Activated CD8-positive, alpha-beta memory T cell treated with anti-CD3 and anti-CD28 coated beads, Interleukin-2, amount 10 ng/mL, durations not matched to agents 7 days and 5 days (primary cell): ENCODE measurements around the gene GLIS2. TPM values are rescaled to one million over a fixed set of nuclear protein-coding genes. Genes with fewer than 3 reads are reported as not detected.

Experiments
- ATAC-seq: fragments of 150-1000 bp; cut with Tn5 transposase; one replicate; pipeline ENCODE4 v1.10.0; 2021; ENCODE audit warnings: moderate library complexity
- CTCF ChIA-PET: fragments of 350-600 bp; sonication (Branson Sonifier 250); formaldehyde crosslinking; loops from one replicate; lab custom pipeline; 2021; ENCODE audit warnings: antibody characterized with exemption; lab: Charles Lee
- DNase-seq: peaks from one replicate; pipeline ENCODE4 v3.0.0-alpha.2; 2020
- H3K27ac Mint-ChIP-seq: one replicate; pipeline ENCODE4 v1.8.0; 2021; ENCODE audit warnings: mild to moderate bottlenecking, mixed read lengths
- H3K27me3 Mint-ChIP-seq: one replicate; pipeline ENCODE4 v1.8.0; 2021; ENCODE audit warnings: mixed read lengths
- H3K36me3 Mint-ChIP-seq: one replicate; pipeline ENCODE4 v1.8.0; 2021; ENCODE audit warnings: mild to moderate bottlenecking, mixed read lengths
- H3K4me1 Mint-ChIP-seq: one replicate; pipeline ENCODE4 v1.8.0; 2021; ENCODE audit warnings: mixed read lengths
- H3K4me3 Mint-ChIP-seq: one replicate; pipeline ENCODE4 v1.8.0; 2021; ENCODE audit warnings: mild to moderate bottlenecking, moderate library complexity, mixed read lengths
- H3K9me3 Mint-ChIP-seq: one replicate; pipeline ENCODE4 v1.8.0; 2022; ENCODE audit warnings: low read depth, mixed read lengths
- total RNA-seq, 2 experiments: library from RNA; stranded (reverse); gene quantifications; one replicate each; pipeline ENCODE4 v1.2.3, GENCODE V29; 2021

GLIS2 gene
- total RNA-seq, 2 experiments from 2014 or later: 0.55 to 0.63 TPM

GRCh38 chr16:4384509-4384942 is 68.7 kb downstream of the GLIS2 start:
- CTCF ChIA-PET: no interaction called here

GRCh38 chr16:4385066-4385788 is 69.4 kb downstream of the GLIS2 start:
- Mint-ChIP-seq H3K4me1 (no peaks in the 10 kb centered on the region), H3K27ac (no peak overlapping the region), H3K9me3 (no peaks in the 10 kb centered on the region), H3K36me3 (peaks cover 5% of the 10 kb centered on the region), H3K27me3 (no peaks in the 10 kb centered on the region), H3K4me3 (no peak overlapping the region)
- no peak for ATAC-seq
- DNase-seq: no peak
- CTCF ChIA-PET: interaction anchor here (0.8 kb wide), 1 partner anchor 24 kb away, joined by 3 read pairs; no protein-coding TSS in a partner anchor

More at GRCh38 chr16:4384509-4384942, 68.7 kb downstream of the GLIS2 start:
- ATAC-seq: no peak
- no peak for DNase-seq
- Mint-ChIP-seq H3K9me3 (no peaks in the 10 kb centered on the region), H3K27ac (no peak overlapping the region), H3K4me3 (no peak overlapping the region), H3K27me3 (no peaks in the 10 kb centered on the region), H3K36me3 (peaks cover 4% of the 10 kb centered on the region), H3K4me1 (no peaks in the 10 kb centered on the region)

- DNase-seq (no peak), ATAC-seq (no peak)
- CTCF ChIA-PET: interaction anchor here (0.8 to 1.1 kb wide), 2 partner anchors 17 to 23 kb away, joined by 3 read pairs; no protein-coding TSS in a partner anchor
- Mint-ChIP-seq H3K27me3 (no peaks in the 10 kb centered on the region), H3K27ac (no peak overlapping the region), H3K36me3 (peaks cover 7% of the 10 kb centered on the region), H3K4me1 (no peaks in the 10 kb centered on the region), H3K4me3 (no peak overlapping the region), H3K9me3 (no peaks in the 10 kb centered on the region)
These were observed 70.1 kb downstream of the GLIS2 start for GRCh38 chr16:4385789-4386450.

GRCh38 chr16:4386451-4386805 is 70.6 kb downstream of the GLIS2 start:
- Mint-ChIP-seq H3K4me3 (no peak overlapping the region), H3K36me3 (peaks cover 7% of the 10 kb centered on the region), H3K27me3 (no peaks in the 10 kb centered on the region), H3K9me3 (no peaks in the 10 kb centered on the region), H3K4me1 (no peaks in the 10 kb centered on the region), H3K27ac (no peak overlapping the region)
- CTCF ChIA-PET: interaction anchor here (1.1 kb wide), 1 partner anchor 16 kb away, joined by 3 read pairs; no protein-coding TSS in a partner anchor
- no peak for ATAC-seq
- DNase-seq: no peak

- ATAC-seq (no peak), DNase-seq (no peak)
- H3K27me3 Mint-ChIP-seq: no peaks in the 10 kb centered on the region
- no peaks in the 10 kb centered on the region for H3K9me3 Mint-ChIP-seq
- no peak overlapping the region for H3K4me3 Mint-ChIP-seq
- H3K4me1 Mint-ChIP-seq: no peaks in the 10 kb centered on the region
- CTCF ChIA-PET: interaction anchor here (1.1 kb wide), 1 partner anchor 16 kb away, joined by 3 read pairs; no protein-coding TSS in a partner anchor
- H3K27ac Mint-ChIP-seq: no peak overlapping the region
- H3K36me3 Mint-ChIP-seq: peaks cover 7% of the 10 kb centered on the region
These were observed 71.2 kb downstream of the GLIS2 start for GRCh38 chr16:4386951-4387565.

GRCh38 chr16:4387781-4388180 is 71.9 kb downstream of the GLIS2 start:
- no peaks in the 10 kb centered on the region for H3K4me1 Mint-ChIP-seq
- no peak overlapping the region for H3K4me3 Mint-ChIP-seq
- CTCF ChIA-PET: no interaction called here
- ATAC-seq: no peak
- H3K27ac Mint-ChIP-seq: no peak overlapping the region
- peaks cover 9% of the 10 kb centered on the region for H3K36me3 Mint-ChIP-seq
- no peak for DNase-seq
- H3K27me3 Mint-ChIP-seq: no peaks in the 10 kb centered on the region
- no peaks in the 10 kb centered on the region for H3K9me3 Mint-ChIP-seq

- H3K4me3 Mint-ChIP-seq: no peak overlapping the region
These were observed 72.6 kb downstream of the GLIS2 start for GRCh38 chr16:4388271-4389021.

More at GRCh38 chr16:4388271-4389021, 72.6 kb downstream of the GLIS2 start:
- Mint-ChIP-seq H3K27me3 (no peaks in the 10 kb centered on the region), H3K4me1 (no peaks in the 10 kb centered on the region), H3K9me3 (no peaks in the 10 kb centered on the region), H3K27ac (no peak overlapping the region), H3K36me3 (peaks cover 8% of the 10 kb centered on the region)
- no peak for DNase-seq
- CTCF ChIA-PET: interaction anchor here (2.9 kb wide), 1 partner anchor 14 kb away, joined by 13 read pairs; no protein-coding TSS in a partner anchor
- no peak for ATAC-seq

Other genes with a start within 250 kb of the GLIS2 start
- gene ADCY9, start 199.6 kb upstream of the GLIS2 start, total RNA-seq: 10 to 100 TPM in 1 of 2 experiments, 1 to 10 TPM in 1; 8.6 to 11.0 TPM
- gene SRL, start 74.0 kb upstream of the GLIS2 start, total RNA-seq: not detected
- gene TFAP4, start 43.0 kb upstream of the GLIS2 start, total RNA-seq: 10 to 100 TPM; 18.0 to 27.2 TPM
- 10 to 100 TPM; 47.5 to 49.4 TPM for gene PAM16, start 35.3 kb downstream of the GLIS2 start, total RNA-seq
- not detected for gene VASN, start 55.8 kb downstream of the GLIS2 start, total RNA-seq
- 100 to 1,000 TPM; 142 to 246 TPM for gene CORO7, start 100.5 kb downstream of the GLIS2 start, total RNA-seq
- 10 to 100 TPM; 64.0 to 68.7 TPM for gene DNAJA3, start 109.8 kb downstream of the GLIS2 start, total RNA-seq
- gene NMRAL1, start 158.6 kb downstream of the GLIS2 start, total RNA-seq: 10 to 100 TPM; 52.5 to 72.5 TPM
- gene HMOX2, start 160.3 kb downstream of the GLIS2 start, total RNA-seq: 100 to 1,000 TPM in 1 of 2 experiments, 10 to 100 TPM in 1; 96.5 to 103 TPM
- gene CDIP1, start 222.7 kb downstream of the GLIS2 start, total RNA-seq: 10 to 100 TPM; 45.2 to 57.3 TPM
- under 1 TPM in 1 of 2 experiments, not detected in 1; 0.14 TPM for gene C16orf96, start 240.3 kb downstream of the GLIS2 start, total RNA-seq